Activated CD4-positive, alpha-beta T cell treated with anti-CD3 and anti-CD28 coated beads for 36 hours (primary cell): ENCODE results near the gene FAM227A. TPM values are rescaled to one million over a fixed set of nuclear protein-coding genes. Genes with fewer than 3 reads are reported as not detected.

Experiments used
- ATAC-seq: fragments of 200-7000 bp; cut with Tn5 transposase; one replicate; pipeline ENCODE4 v1.10.0; 2021; ENCODE audit warnings: mild to moderate bottlenecking, moderate library complexity
- CTCF ChIA-PET: fragments of 350-600 bp; sonication (Branson Sonifier 250); formaldehyde crosslinking; loops from one replicate; lab custom pipeline; 2021; ENCODE audit warnings: antibody characterized with exemption; lab: Charles Lee
- POLR2A ChIA-PET: fragments of 350-600 bp; sonication (Branson Sonifier 250); formaldehyde crosslinking; loops from one replicate; lab custom pipeline; 2021; ENCODE audit warnings: antibody characterized with exemption, inconsistent platforms; lab: Charles Lee
- DNase-seq: peaks from one replicate; pipeline ENCODE4 v3.0.0-alpha.2; 2020
- H3K27ac Mint-ChIP-seq: one replicate; pipeline ENCODE4 v1.8.0; 2021; ENCODE audit warnings: mixed read lengths
- H3K27me3 Mint-ChIP-seq: one replicate; pipeline ENCODE4 v1.8.0; 2021; ENCODE audit warnings: mixed read lengths
- H3K36me3 Mint-ChIP-seq: one replicate; pipeline ENCODE4 v1.8.0; 2021; ENCODE audit warnings: low read depth, mixed read lengths
- H3K4me1 Mint-ChIP-seq: one replicate; pipeline ENCODE4 v1.8.0; 2021; ENCODE audit warnings: mixed read lengths
- H3K4me3 Mint-ChIP-seq: one replicate; pipeline ENCODE4 v1.8.0; 2021; ENCODE audit warnings: mild to moderate bottlenecking, moderate library complexity, mixed read lengths
- H3K9me3 Mint-ChIP-seq: one replicate; pipeline ENCODE4 v1.8.0; 2021; ENCODE audit warnings: low read depth, mixed read lengths
- intact Hi-C, 2 experiments: fragments of 100-400 bp; cut with DNase I in 1 of 2; cut with micrococcal nuclease in 1 of 2; formaldehyde crosslinking; loops; one replicate each; pipeline versions ENCODE4 v1.14.2 to v1.15.1; 2022 to 2024; cut with DNase I, micrococcal nuclease
- total RNA-seq, 2 experiments: library from RNA; stranded (reverse); gene quantifications; one replicate each; pipeline ENCODE4 v1.2.3, GENCODE V29; 2021

The FAM227A gene
- total RNA-seq, 2 experiments from 2014 or later = 0.30 to 0.63 TPM

DNA sequence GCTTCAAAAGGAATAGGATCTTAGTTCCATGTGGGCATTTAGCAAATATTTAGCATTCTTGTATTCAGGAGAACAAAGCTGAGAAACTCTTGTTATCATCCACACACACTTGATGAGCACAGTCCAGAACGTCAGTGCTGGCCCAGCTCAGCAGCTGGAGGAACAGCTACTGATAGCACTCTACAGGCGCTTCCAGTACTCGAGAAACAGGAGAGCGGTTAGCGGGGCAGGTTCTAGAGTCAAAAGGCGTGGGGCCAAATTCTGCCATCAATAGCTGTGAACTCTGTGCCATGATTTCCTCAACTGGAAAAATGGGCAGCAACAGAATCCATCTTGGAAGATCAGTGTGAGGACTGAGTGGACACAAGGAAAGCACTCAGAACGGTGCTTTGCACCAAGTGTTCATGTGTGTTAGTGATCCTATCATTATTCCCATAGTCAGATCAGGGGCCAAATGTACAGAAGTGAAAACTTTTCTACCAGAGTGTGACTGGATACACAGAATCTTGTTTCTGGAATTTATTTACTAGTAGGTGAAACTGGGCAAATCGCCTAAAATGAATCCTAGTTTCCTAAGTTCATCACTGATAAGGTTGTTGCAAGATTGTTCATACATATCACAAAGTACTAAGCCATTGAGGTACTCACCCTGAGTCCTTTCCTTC lies 41.4 kb upstream of the FAM227A start:
- Mint-ChIP-seq H3K4me3 (peak overlapping the region; percentile 95), H3K27me3 (no peaks in the 10 kb centered on the region), H3K27ac (peak overlapping the region; percentile 95), H3K4me1 (peaks cover 59% of the 10 kb centered on the region), H3K36me3 (peaks cover 57% of the 10 kb centered on the region), H3K9me3 (no peaks in the 10 kb centered on the region)
- DNase-seq = no peak
- ATAC-seq = no peak
- POLR2A ChIA-PET = interaction anchor here (0.7 to 2.0 kb wide), 2 partner anchors 16 to 38 kb away, joined by 3 to 8 read pairs; partner anchors contain the start of gene TOMM22
- intact Hi-C loops = loop anchor here (2.0 kb wide), 2 partner anchors 17 to 621 kb away; partner anchors contain the start of genes RPL3 (in 1 of the 2) and TOMM22 (in 1 of the 2)
- CTCF ChIA-PET = interaction anchor here (1.0 to 3.4 kb wide), 4 partner anchors 10 to 16 kb away, joined by 3 to 34 read pairs (median 14); partner anchors contain the start of gene TOMM22

DNA sequence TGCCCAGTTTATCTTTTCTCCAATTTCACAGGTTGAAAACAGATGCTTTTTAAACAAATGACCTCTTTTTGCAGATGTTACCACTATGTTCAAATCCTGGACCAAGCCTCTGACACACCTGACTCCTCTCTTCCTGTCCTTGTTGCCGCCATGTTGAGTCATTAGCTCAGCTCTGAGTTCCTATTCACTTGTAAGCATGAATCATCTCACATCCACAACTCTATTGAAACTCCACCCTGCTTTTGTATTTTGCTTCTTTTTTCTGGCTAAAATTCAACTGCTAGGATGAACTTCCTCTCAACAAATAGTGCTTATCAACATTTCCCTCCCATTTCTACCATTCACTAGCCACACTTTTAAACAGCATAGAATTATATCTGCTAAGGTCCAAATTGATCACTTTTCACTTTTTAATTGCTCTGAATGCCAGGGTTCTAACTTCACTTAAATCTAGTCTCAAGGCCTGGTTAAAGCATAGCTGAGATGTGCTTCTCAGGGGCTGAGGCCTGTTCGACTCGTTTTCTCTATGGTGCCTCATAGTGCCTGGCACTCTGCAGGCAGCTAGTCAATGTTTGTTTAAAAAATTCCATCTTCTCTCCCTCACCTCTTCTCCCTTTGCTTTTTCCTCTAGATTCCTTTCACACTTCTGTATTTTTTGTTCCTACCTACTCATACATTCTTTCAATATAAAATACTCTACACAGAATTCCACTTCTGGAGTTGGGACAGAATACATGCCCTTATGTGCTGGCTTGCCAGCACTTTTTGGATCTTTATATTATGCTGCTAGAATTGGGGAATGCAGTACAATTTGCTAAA lies 40.6 kb upstream of the FAM227A start:
- peak; percentile 73 for DNase-seq
- CTCF ChIA-PET = interaction anchor here (0.6 to 2.9 kb wide), 3 partner anchors 15 to 708 kb away, joined by 3 to 25 read pairs (median 3); partner anchors contain the start of gene TOMM22
- no peaks in the 10 kb centered on the region for H3K27me3 Mint-ChIP-seq
- intact Hi-C loops = loop anchor here (1.0 to 2.0 kb wide), 4 partner anchors 16 to 622 kb away; partner anchors contain the start of genes CBY1 (in 2 of the 2), FAM227A (in 2 of the 2), TOMM22 (in 2 of the 2) and RPL3 (in 1 of the 2)
- H3K9me3 Mint-ChIP-seq = no peaks in the 10 kb centered on the region
- H3K27ac Mint-ChIP-seq = peak overlapping the region; percentile 95
- H3K4me3 Mint-ChIP-seq = peak overlapping the region; percentile 95
- POLR2A ChIA-PET = interaction anchor here (0.7 to 2.0 kb wide), 3 partner anchors 13 to 39 kb away, joined by 3 to 8 read pairs (median 3); partner anchors contain the start of gene TOMM22
- peak; percentile 74 for ATAC-seq
- H3K36me3 Mint-ChIP-seq = peaks cover 58% of the 10 kb centered on the region
- H3K4me1 Mint-ChIP-seq = peaks cover 58% of the 10 kb centered on the region

DNA sequence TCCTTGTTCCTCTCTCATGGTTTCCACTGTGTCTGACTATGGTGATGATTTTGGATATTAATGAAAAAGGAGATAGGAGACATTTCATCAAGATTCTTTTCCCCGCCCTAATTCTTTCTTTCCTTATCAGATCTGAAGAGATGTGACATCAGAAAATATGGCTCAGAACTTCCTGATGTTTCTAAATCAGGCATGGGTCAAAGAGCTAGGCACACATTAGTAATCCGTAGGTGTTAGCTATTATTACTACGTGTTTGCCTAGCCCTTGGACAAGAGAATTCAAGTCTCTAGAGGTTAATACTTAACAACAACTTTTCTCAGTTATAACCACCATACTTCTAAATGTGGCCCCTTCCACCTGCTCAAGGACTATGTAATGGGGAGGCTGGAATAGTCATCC lies 38.7 kb upstream of the FAM227A start:
- CTCF ChIA-PET = interaction anchor here (2.9 kb wide), 1 partner anchor 13 kb away, joined by 25 read pairs; the partner anchor contains the start of gene TOMM22
- H3K9me3 Mint-ChIP-seq = no peaks in the 10 kb centered on the region
- DNase-seq = no peak
- no peak overlapping the region for H3K4me3 Mint-ChIP-seq
- POLR2A ChIA-PET = no interaction called here
- intact Hi-C loops = no loop called here
- ATAC-seq = no peak
- peaks cover 53% of the 10 kb centered on the region for H3K4me1 Mint-ChIP-seq
- H3K27me3 Mint-ChIP-seq = no peaks in the 10 kb centered on the region
- H3K36me3 Mint-ChIP-seq = peaks cover 61% of the 10 kb centered on the region
- peak overlapping the region; percentile 76 for H3K27ac Mint-ChIP-seq

DNA sequence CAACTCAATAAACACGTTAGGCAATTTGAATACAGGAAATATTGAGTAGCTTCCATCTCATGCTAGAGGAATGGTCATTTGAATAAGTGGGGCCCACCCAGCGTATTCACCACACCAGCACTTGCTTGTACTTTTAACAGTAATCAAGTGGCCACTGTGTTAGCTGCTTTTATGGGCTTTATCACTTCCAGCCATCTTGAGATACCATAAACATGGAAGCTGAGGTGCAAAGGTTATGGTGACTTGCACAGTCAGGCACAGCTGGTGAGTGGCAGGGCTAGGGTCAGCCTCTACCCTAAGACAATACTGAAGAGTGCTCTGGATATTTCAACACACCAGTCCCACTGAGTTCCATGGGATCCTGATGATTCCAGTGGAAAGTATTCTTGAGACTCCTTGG lies 37.9 kb upstream of the FAM227A start:
- no peak for DNase-seq
- ChIA-PET POLR2A (no interaction called here), CTCF (no interaction called here)
- intact Hi-C loops = no loop called here
- Mint-ChIP-seq H3K27me3 (no peaks in the 10 kb centered on the region), H3K4me1 (peaks cover 47% of the 10 kb centered on the region), H3K9me3 (no peaks in the 10 kb centered on the region), H3K36me3 (peaks cover 59% of the 10 kb centered on the region), H3K27ac (no peak overlapping the region), H3K4me3 (no peak overlapping the region)
- ATAC-seq = no peak

DNA sequence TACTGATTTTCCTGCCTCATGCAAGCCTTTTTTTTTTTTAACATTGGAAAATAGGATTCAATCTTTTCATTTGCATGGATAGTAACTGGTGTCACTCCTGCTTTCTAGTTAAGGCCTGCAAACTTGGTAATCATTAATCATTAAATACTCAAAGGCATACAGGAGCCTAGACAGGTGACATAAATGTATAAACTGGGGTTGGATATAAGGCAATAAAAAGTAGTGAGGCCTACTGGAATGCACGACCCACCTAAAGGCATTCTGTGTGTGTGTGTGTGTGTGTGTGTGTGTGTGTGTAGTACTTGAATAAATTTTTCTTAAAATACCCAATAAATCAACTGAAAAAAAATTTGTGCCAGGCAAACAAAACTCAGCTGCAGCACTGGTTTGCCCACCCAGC lies 33.5 kb upstream of the FAM227A start:
- Mint-ChIP-seq H3K9me3 (no peaks in the 10 kb centered on the region), H3K27ac (no peak overlapping the region), H3K4me3 (no peak overlapping the region), H3K27me3 (no peaks in the 10 kb centered on the region), H3K36me3 (peaks cover 59% of the 10 kb centered on the region), H3K4me1 (peaks cover 6% of the 10 kb centered on the region)
- ATAC-seq (no peak), DNase-seq (no peak)
- CTCF ChIA-PET = interaction anchor here (0.7 kb wide), 1 partner anchor 8 kb away, joined by 3 read pairs; the partner anchor contains the start of gene TOMM22
- POLR2A ChIA-PET = no interaction called here
- intact Hi-C loops = no loop called here

DNA sequence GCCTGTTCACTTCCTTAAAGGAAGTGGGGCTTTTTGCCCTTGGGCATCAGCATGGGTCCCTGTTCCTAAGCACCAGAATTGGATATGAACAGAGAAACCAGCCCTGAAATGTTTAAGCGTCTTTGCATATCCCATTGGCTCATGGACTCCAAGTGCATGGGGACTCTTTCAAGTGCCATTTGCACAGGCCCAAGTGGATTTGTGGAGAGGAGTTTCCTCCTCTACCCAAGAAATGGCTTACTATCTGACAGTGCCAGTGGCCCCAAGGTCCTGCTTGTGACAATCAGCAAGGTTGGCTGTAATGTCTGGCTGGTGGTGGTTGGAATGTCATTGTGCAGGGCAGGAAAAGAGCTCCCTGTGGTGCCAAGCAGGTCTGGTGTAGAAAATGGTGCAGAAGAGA lies 29.6 kb upstream of the FAM227A start:
- ChIA-PET POLR2A (no interaction called here), CTCF (no interaction called here)
- H3K27me3 Mint-ChIP-seq = no peaks in the 10 kb centered on the region
- ATAC-seq (no peak), DNase-seq (no peak)
- no peaks in the 10 kb centered on the region for H3K9me3 Mint-ChIP-seq
- H3K4me1 Mint-ChIP-seq = peaks cover 20% of the 10 kb centered on the region
- peaks cover 61% of the 10 kb centered on the region for H3K36me3 Mint-ChIP-seq
- H3K4me3 Mint-ChIP-seq = no peak overlapping the region
- peak overlapping the region; percentile 11 for H3K27ac Mint-ChIP-seq
- intact Hi-C loops = no loop called here

DNA sequence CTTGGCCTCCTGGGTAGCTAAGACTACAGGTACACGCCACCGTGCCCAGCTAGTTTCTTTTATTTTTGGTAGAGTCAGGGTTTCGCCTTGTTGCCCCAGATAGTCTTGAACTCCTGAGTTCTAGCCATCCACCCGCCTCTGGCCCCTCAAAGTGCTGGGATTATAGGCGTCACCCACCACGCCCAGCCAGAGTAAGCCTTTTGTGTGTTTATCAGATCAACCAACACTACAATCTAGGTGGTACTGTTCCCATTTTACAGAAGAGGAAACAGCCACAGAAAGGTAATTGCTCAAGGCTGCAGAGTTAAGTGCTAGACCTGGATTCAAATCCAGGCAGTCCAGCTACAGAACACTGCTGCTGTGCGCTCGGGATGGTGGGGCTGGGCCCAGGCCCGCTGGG lies 28.7 kb upstream of the FAM227A start:
- Mint-ChIP-seq H3K4me1 (peaks cover 20% of the 10 kb centered on the region), H3K36me3 (peaks cover 59% of the 10 kb centered on the region), H3K9me3 (no peaks in the 10 kb centered on the region), H3K27ac (no peak overlapping the region), H3K4me3 (no peak overlapping the region), H3K27me3 (no peaks in the 10 kb centered on the region)
- CTCF ChIA-PET = no interaction called here
- DNase-seq = no peak
- ATAC-seq = no peak
- POLR2A ChIA-PET = no interaction called here
- intact Hi-C loops = loop anchor here in 1 of 2 experiments (5.0 kb wide), 1 partner anchor 178 kb away; the partner anchor contains the start of gene DDX17

DNA sequence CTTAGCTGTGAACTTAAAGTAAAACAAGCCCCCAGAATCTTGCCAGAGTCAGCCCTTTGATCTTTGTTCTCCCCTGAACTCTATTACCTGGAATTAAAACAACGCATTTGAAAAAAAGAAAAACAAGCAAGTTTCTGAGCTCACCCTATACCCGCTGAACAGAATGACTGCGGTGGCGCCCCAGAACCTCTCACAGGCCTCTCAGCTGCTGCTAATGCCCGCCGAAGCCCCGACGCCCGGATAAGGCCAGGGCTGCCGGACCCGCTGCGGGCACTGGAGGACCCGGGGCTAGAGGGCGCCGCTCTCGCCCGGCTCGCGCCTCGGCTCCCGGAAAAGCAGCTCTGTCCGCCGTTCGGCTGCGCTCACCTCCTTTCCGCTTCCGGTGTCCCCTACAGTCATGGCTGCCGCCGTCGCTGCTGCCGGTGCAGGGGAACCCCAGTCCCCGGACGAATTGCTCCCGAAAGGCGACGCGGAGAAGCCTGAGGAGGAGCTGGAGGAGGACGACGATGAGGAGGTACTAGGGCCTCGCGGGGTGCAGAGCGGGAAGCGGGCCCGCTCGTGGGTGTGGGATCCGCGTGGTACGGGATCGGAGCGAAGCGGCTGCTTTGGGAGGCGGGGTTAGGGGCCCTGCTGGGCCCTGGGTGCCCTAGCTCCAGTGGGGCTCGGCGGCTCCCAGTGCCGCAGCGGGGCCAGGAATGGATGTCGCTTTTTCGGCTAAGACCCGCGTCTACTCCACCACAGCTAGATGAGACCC lies 25.6 kb upstream of the FAM227A start, which contains the start of gene TOMM22:
Gene TOMM22 (plus strand): TSS at position 376 of the 754 bp plus-strand sequence. CDS start 22 bp downstream, at position 398.
- CTCF ChIA-PET = interaction anchor here (0.6 to 3.7 kb wide), 28 partner anchors 8 to 797 kb away, joined by 3 to 34 read pairs (median 3); partner anchors contain the start of genes GTPBP1, JOSD1 and TMEM184B
- H3K9me3 Mint-ChIP-seq = no peaks in the 10 kb centered on the region

DNA sequence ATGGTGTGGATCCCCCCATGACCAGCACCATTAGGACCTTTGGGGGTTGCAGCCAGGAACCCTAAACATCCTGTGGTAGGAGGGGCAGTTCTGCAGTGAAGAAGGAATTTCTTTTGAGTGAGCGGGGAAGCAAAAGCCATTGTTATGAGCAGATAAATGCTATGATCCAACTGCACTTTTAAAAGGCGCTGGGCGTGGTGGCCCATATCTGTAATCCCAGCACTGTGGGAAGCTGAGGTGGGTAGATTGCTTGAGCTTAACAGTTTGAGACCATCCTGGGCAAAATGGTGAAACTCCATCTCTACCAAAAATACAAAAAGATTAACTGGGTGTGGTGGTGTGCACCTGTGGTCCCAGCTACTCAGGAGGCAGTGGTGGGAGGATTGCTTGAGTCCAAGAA lies 19.6 kb upstream of the FAM227A start:
- Mint-ChIP-seq H3K27ac (no peak overlapping the region), H3K27me3 (no peaks in the 10 kb centered on the region), H3K9me3 (no peaks in the 10 kb centered on the region), H3K36me3 (peaks cover 12% of the 10 kb centered on the region), H3K4me1 (no peaks in the 10 kb centered on the region), H3K4me3 (no peak overlapping the region)
- ATAC-seq = no peak
- ChIA-PET POLR2A (no interaction called here), CTCF (no interaction called here)
- intact Hi-C loops = no loop called here
- no peak for DNase-seq

More for the DNA sequence above, 25.6 kb upstream of the FAM227A start, which contains the start of gene TOMM22:
- H3K4me1 Mint-ChIP-seq = peaks cover 20% of the 10 kb centered on the region
- DNase-seq (peak; percentile 92), ATAC-seq (peak; percentile 98)
- peak within 1 kb of the TSS; percentile 90 for H3K4me3 Mint-ChIP-seq
- H3K27me3 Mint-ChIP-seq = no peaks in the 10 kb centered on the region
- peaks cover 38% of the 10 kb centered on the region for H3K36me3 Mint-ChIP-seq
- H3K27ac Mint-ChIP-seq = peak within 1 kb of the TSS; percentile 98
- POLR2A ChIA-PET = interaction anchor here (0.5 to 2.1 kb wide), 11 partner anchors 8 to 838 kb away, joined by 3 to 13 read pairs (median 5); partner anchors contain the start of genes CBY1 and GTPBP1
- intact Hi-C loops = loop anchor here (1.0 to 5.0 kb wide), 12 partner anchors 15 to 837 kb away; partner anchors contain the start of genes CBY1 (in 2 of the 2), FAM227A (in 2 of the 2), GTPBP1 (in 2 of the 2) and ANKRD54 (in 1 of the 2)

DNA sequence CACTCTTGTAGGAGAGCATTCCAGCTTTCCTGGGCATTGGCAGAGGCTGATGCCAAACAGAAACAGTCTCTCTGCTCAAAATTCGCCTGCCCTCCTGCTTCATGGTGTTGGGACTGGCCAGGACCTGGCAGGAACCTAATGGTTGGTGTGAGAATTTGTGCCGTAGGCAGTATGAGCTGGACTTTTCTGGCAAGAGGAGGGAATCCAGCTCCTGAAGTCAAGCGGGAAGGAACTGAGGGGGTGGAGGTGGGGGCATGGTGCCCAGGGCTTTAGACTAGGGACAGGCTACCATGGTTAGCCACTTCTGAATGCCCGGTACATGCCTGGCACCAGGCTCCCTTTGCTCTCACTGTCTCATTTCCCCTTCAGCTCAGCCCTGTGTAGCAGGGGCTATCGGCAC lies 18.7 kb upstream of the FAM227A start:
- Mint-ChIP-seq H3K9me3 (no peaks in the 10 kb centered on the region), H3K4me3 (no peak overlapping the region), H3K27me3 (no peaks in the 10 kb centered on the region), H3K4me1 (no peaks in the 10 kb centered on the region), H3K36me3 (peaks cover 14% of the 10 kb centered on the region), H3K27ac (no peak overlapping the region)
- ChIA-PET POLR2A (no interaction called here), CTCF (interaction anchor here (0.6 to 0.7 kb wide), 3 partner anchors 17 to 541 kb away, joined by 3 to 4 read pairs (median 4); no protein-coding TSS in a partner anchor)
- no peak for DNase-seq
- intact Hi-C loops = no loop called here
- ATAC-seq = no peak
